NCI-H2107 (cell line): ENCODE measurements around the gene SUCLA2.
A peak's percentile ranks its signal among the peaks of the same experiment; 100 is the strongest.
"Not testable (repeated sequence)": the region's sequence is repeated elsewhere in the genome, so short reads cannot be mapped to it uniquely, and the experiment has no call there.

Experiments
- DNase-seq: peaks from one replicate; lab custom pipeline; 2025; lab: John Stamatoyannopoulos, UW

The SUCLA2 gene

GRCh38 chr13:48001114-48001881 is at the start of gene SUCLA2:
Gene SUCLA2, minus strand, starts transcription at chr13:48001273. Its CDS starts 4 bp downstream, at chr13:48001269.
- DNase-seq: peak; percentile 61

DNA sequence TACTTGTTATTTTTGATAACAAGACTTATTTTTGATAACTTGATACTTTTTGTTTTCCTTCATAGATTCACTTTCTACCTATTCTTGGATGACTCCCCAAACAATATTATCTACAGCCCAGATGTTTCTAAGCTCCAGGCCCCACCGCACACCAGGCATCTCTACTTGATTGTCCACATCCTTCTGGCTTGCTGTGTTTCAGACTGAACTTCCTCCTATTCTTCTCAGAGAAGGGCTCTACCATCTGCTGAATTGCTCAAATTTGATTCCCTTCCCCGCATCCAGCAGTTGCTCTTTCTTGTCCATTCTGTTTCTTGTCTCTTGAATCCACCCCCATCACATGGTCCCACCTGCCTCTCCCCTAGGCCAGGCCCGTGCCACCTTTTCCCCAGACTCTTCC is 49.5 kb upstream of the SUCLA2 start:
- DNase-seq: no peak

GRCh38 chr13:48043789-48044503 is 42.9 kb upstream of the SUCLA2 start:
- no peak for DNase-seq

- DNase-seq: no peak
Measured at GRCh38 chr13:48042894-48043293, 41.8 kb upstream of the SUCLA2 start.

DNA sequence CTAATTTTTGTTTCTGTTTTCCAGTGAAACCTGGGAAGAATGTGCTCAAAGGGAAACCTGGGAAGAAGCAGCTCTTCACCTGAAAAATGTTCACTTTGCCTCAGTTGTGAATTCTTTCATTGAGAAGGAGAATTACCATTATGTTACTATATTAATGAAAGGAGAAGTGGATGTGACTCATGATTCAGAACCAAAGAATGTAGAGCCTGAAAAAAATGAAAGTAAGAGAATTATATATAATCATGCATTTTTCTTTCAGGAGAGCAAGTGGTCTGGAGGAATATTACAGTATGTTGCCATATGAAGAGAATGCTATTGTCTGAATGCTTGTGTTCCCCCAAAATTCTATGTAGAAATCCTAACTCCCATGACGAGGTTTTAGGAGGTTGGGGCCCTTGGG is 39.8 kb upstream of the SUCLA2 start:
- no peak for DNase-seq

DNA sequence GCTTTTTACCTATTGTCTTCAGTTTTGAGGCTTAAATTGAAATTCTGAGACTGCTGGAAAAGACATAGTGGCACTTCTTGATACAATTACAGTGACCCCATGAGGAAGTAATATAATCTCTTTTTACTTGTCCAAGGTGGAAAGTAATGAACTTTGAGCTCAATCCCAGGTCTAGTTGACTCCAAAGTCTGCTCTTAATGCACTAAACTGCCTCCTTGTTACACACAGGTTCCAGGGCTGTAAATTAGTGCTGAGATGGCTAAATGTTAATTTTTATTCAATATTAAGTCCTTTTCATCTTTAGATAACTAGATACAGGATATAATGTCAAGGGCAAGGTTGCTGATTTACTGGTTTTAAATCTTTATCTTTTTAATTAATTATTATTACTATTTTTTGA is 39.0 kb upstream of the SUCLA2 start:
- DNase-seq: no peak

- DNase-seq: no peak
Measured at GRCh38 chr13:48038761-48039160, 37.7 kb upstream of the SUCLA2 start.

GRCh38 chr13:48037346-48038173 is 36.5 kb upstream of the SUCLA2 start, which contains the start of gene NUDT15:
Gene NUDT15, plus strand, starts transcription at chr13:48037726. Its CDS starts 21 bp downstream, at chr13:48037747.
- DNase-seq: peak; percentile 90

DNA sequence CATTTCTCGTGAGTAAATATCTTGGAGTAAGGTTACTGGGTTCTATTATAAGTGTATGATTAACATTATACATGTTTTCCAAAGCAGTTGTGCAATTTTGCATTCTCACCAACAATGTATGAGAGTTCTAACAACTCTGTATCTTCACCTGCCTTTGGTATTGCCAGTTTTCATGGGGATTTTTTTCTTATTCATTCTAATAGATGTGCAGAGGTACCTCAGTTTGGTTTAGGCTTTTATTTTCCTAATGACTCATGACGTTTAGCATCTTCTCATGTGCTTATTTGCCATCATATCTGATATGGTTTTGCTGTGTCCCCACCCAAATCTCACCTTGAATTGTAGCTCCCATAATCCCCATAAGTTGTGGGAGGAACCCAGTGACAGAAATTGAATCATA is 28.8 kb upstream of the SUCLA2 start:
- no peak for DNase-seq

DNA sequence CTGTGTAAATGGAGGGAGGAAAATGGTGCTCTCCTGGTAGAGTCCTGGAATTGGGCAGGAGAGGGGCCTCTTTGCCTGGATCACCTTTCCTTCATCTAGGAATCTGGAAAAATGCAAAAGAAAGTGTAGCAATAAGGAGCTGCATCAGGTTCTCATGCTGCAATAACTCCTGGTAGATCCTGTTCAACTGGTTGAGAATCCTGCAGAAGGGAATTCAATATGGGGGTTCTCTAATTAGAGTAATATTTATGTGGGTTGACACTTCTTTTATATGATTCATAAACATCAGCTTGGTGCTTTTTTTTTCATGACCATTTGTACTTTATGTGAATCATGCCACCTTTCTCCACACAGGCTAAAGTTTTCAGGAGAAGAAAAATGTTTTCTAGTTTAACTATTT is 27.0 kb upstream of the SUCLA2 start:
- no peak for DNase-seq

DNA sequence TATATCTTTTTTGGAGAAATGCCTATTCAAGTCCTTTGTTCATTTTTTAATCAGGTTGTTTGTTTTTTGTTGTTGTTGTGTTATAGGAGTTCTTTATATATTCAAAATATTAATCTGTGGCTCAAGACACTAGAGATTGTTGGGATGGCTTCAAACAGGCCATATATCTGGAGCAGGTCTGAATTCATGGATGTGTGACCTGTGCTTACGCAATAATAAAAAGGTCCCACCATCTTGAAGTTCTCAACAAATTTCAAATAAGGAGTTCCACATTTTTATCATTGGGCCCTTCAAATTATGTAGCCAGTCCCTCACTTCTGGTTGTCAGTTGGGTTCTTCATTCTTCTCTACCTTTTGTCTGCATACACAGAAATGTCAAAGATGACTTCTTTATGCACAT is 18.7 kb upstream of the SUCLA2 start:
- no peak for DNase-seq

DNA sequence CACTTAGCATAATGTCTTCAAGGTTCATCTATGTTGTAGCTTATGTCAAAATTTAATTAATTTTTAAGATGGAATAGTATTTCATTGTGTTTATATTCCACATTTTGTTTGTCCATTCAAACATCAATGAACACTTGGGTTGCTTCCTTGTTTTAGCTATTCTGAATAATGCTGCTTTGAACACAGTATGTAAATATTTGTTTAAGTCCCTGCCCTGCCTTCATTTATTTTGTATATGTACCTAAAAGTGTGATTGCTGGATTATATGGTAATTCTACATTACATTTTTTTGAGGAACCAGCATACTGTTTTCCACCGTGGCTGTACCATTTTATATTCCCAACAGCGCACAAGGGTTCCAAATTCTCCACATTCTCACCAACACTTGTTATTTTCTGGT is 17.6 kb upstream of the SUCLA2 start:
- DNase-seq: no peak

DNA sequence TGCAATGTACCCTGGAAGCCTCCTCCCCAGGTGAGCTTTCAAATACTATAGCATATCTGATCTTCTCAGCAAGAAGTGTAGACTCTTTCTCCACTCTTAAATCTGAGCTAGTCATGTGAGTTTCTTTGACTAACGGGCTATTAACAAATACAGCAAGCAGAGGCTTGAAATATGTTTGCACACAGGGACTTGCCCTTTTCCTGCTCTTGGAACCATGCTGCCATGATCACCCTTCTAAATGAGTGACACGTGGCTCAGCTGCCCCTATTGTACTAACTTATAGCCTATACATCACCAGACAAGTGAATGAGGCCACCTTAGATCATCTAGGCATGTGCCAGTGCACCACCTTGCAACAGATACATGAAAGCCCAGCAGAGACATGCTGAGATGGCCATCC is 13.3 kb upstream of the SUCLA2 start:
- DNase-seq: no peak

- no peak for DNase-seq
Measured at GRCh38 chr13:48012668-48013067, 11.6 kb upstream of the SUCLA2 start.

DNA sequence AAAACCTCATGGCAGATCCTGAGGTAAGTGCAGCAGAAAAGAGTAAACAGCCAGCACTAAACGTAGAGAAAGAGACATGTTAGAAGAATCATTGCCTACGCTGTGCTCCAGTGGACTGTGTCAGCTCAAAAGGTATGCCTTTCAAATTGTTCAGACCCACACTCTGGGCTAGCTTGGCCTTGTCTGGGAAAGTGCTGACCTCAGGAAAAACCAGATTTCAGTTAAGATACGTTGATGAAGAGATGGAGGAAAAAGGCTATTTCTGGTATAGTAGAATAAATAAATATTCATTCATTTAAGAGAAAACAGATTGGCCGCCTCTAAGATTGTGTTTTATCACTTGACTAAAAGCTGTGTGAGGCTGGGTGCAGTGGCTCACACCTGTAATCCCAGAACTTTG is 9.6 kb upstream of the SUCLA2 start:
- DNase-seq: no peak

DNA sequence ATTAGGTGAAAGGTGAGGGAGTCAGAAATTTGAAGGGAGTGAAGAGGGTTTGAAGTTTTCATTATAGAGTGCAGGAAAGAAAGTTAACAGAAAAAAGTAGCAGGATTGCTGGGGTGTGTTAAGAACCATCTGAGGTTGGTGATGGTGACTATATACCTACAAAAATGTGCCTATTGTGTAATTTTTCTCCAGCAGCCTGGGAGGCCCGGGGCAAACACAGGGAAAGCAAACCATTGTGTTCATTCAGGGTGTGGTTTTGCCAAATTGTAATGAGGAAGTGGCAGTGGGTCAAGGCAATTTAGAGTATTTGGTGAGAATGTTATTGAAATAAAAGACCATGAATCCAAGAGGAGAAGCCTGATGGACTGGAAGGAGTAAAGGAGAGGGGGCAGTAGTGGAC is 8.2 kb upstream of the SUCLA2 start:
- DNase-seq: no peak

- DNase-seq: no peak
Measured at GRCh38 chr13:48006396-48006795, 5.3 kb upstream of the SUCLA2 start.

DNA sequence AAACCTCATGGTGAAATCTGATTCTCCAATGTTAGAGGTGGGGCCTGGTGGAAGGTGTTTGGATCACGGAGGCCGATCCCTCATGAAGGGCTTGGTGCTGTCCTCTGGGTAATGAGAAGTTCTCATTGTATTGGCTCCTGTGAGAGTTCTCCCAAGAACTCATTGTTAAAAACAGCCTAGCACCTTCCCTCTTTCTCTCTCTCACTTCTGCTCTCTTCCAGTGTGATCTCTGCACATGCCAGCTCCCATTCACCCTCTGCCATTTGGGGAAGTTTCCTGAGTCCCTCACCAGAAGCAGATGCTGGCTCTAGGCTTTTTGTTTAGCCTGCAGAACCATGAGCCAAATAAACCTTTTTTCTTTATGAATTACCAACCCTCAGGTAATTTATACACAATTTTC is 3.1 kb upstream of the SUCLA2 start:
- DNase-seq: no peak

DNA sequence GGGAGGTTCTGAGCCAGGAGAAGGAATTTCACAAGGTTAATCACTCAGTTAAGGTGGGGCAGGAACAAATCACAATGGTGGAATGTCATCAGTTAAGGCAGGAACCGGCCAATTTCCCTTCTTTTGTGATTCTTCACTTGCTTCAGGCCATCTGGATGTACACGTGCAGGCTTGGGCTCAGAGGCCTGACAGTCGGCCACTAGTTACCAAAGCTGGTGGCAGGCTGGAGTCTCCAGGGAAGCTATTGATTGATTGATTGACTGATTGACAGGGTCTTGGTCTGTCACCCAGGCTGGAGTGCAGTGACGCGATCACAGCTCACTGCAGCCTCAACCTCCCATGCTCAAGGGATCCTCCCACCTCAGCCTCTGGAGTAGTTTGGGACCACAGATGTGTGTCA is 926 bp upstream of the SUCLA2 start:
- not testable (repeated sequence) for DNase-seq

DNA sequence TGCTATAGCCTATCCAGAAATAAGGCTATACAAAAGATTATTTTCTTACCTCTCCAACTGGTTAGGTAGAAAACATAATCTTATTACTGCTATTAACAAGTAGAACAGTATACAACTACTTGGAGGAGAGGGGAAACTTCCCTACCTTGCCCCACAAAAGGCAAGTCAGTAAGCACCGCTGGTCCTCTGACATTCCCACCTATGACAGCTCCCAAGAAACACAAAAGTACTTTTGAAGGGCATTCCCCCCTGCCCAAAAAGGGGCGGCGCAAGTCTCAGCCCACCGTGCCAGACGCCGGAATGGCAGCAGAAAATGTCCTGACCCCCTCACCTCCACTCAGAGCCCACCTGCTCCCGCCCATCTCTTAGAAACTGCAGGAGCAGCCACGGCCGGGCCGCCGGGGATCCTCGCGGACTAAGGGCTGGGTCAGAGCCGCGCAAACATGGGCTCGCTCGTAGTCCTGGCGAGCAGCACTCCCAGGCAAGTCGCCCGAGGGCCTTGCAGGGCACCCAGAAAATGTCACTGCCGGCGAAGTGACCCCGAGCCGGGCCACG is 437 bp downstream of the SUCLA2 start:
- DNase-seq: no peak

DNA sequence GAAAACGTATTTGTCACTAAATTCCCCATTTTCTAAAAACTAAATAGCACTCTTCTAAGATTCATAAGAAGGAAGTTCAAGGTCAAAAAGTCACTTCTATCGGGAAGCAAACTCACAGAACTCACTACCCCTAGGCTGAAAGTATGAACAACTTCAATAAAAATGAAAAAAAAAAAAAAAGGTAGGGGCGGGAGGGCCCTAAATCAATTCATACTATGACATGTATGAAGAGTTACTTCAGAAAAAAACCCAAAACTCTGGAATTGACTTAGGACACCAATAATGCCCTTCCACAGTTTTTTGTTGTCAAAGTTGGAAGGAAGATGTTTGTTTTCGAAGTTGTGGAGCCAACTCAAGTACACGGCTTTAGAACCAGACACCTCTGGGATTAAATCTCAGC is 1.1 kb downstream of the SUCLA2 start:
- DNase-seq: no peak

DNA sequence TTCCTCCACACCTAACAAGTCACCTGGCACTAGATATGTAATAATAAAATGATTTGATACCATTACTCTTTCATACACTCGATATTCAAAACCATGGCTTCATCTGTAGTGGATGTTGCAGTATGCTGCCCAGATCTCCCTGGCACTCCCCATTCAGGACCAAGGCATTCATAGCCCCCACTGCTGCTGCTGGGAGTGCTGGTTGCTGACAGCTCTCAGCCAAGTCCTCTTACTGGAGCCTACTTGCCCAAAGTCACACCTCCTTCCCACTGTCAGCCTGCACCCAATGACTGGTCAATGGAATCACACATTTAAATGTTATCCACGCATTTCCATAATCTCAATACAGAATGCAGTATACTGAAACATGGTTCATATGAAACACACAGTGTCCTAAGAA is 3.7 kb downstream of the SUCLA2 start:
- no peak for DNase-seq
